Kasumi-1 (cell line): ENCODE data around the gene PI4KA.

Experiments used
- DNase-seq, 2 experiments: peaks; one replicate each; lab custom pipeline; 2025; lab: John Stamatoyannopoulos, UW

The PI4KA gene

DNA sequence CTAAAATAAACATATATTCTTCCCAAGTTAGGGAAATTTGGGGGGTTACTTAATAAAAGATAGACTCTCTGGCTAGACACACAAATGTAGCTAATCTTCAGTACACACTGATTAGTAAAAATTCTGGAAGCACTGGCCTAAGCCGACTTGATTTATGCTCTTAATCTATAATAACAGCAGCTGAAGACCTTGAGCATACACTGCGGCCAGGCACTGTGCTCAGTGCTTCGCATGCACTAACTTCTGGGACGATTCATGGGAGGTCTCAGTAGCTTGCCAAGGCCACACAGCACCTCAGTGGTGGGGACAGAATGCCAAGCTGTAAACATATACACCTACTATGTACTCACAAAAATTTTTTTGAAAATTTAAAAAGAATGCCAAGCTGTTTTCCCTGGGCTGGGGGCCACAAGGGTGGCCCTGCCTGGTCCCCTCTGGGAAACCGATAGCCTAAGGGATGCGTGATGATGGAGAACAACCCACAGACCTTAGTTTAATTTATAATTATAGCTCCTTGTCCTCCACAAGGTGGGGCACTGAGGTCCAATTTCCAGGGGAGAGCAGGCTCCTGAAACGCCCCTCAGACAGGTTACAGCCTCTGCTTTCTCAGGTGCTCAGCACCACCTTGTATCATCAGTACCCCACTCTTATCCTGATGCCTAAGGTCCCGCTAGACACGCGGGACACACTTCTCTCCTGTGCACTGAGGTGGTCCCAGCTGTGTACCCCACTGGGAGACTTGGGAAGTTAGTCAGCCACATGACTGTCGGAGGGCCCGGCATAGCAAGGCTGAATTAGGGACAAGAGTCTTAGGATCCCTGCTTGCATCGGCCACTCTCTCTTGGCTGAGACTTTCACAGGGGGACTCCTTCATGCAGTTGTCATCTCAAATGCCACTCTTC is 64.6 kb downstream of the PI4KA start:
- no peak for DNase-seq

DNA sequence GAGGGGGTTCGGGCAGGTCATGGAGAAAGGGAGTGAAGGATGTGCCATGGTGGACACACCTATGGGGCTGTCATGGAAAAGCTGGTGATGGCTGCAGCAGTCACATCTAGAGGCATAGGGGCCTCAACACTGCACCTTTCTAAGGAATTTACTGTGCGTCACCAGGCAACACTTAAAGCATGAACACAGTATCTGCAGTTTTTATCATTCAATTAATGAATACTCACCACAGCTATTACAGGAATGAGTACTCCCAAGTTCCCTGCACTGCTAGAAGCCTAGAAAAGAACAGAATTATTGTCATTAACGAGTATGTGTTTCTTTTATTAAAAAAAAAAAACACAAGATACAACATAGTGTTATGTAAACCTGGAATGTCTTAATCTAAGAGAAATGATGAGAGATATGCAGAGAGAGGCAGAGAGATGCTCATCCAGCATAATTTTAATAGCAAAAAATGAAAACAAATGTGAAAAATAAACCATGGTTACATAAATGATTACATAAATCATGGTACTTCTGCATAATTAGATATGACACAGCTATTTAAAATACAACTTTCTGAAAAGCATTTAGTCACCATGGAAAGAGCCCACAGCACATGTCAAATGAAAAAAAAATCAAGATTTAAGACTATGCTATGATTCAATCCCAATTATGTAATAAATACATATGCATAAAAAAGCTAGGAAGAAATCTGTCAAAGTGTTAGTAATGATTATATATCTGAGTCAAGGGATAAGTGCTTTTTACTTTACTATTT is 65.5 kb downstream of the PI4KA start:
- no peak for DNase-seq

DNA sequence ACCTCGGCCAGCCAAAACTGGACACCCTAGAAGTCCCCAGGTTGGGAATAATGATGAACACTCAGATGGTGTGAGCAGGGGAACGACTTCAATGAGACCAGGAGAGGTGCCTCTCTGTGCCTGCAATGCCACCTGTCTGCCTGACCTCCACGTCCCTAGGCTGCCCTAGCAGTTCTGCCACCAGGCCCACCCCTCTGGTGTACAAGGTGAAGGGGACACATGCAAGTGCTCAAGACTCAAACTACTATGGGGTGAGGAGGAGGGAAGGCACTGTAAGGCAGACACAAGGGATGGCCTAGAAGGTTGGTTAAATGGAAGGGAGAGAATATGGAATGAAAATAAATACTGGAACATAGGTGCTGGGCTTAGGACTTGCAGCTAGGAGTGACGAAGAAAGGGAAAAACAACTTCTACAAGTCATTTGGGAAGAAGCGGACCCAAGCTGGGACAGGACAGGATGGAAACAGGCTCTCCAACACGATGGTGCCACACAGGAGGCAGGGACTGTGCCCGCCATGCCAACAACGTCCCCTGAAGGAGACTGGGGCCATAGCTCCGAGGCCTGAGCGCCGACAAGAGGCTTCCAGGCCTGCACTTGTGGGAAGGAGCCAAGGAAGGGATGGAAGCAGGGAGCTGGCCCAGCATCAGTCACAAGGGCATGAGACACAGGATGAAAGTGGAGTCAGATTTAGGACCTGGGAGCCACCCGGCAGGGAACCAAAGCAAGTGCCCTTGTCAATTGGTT is 66.2 kb downstream of the PI4KA start:
- DNase-seq, result no peak

DNA sequence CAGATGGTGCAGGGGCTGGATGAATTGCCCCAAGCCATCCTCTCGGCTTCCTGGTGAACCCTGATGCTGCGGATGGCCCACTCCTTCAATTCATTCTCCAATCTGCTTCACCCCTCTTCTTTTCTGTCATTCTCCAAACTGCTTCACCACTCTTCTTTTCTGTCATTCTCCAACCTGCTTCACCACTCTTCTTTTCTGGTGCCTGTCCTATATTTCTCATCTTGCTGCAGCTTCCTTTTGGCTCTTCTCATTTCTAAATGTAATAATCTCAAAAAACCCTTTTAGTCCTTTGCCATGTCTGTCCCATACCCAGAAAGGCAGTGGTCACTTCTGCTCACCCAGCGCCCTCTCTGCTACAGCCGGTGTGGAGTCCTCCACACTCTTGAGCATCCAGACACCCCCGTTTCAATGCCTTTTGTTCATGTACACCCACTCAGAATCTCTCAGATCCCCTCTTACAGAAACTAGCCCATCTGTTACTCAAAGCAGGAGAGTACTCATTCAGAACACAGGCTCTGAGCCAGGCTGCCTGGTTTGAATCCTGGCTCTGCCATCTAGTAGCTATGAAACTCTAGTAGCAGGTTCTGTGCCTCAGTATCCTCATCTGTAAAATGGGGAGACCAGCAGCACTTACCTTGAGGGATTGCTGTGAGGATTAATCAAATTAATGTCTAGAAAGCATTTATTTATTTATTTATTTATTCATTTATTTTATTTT is 69.8 kb downstream of the PI4KA start:
- DNase-seq, result no peak

DNA sequence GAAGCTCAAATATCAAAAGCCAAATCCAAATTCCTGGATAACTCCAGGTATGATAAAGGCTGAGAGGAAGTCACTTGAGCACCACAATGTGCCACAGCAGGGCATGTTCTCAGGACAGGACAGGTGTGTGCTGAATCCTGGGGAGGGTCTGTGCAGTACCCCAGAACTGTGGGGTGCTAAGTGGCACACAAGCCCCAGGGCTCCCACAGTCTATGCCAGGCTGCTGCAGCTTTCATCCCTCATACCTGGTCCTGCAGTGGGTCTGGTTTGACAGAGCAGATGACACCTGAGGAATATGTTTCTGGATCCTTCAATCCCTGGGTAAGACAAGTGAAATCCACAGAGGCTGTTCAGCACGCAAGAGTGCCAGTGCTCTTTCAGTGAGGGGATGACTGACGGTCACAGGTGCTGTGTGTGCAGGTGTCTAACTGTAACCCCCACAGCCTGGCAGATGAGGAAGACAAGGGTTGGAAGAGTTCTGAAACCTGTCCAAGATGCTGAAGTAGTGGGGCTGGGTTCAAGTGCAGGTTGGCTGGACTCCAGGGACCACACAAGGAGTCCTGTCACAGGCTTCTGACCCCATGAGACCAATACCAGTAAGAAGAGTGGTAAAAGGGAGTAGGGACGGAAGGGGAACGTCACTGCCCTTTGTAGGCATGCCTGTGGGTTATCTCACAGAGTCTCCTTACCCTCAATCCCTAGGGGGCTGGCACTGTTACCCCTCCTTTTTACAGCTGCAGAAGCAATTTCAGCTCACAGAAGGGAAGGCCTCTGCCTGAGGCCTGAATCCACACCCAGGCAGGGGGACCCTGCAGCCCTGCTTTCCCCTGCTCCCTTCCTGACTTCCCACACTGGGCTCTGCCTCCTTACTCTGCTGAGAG is 70.6 kb downstream of the PI4KA start:
- no peak for DNase-seq

DNA sequence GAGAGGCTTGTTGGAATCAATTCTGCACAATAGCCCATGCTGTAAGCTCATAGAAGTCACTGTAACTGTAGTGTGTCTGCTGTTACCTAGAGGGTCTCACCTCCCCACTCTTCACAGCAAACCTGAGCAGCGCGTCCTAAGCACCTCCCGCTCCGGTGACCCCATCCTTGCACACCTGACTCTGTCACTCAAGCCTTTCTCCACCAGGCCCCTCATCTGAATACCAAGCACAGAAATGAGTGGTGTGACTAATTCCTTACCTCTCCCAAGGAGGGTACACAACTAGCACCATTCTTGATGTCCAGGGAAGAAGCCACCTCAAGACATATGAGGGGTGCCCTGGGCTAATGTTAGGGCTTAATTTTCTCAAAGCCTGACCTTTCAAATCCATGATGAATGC is 71.4 kb downstream of the PI4KA start:
- no peak for DNase-seq

DNA sequence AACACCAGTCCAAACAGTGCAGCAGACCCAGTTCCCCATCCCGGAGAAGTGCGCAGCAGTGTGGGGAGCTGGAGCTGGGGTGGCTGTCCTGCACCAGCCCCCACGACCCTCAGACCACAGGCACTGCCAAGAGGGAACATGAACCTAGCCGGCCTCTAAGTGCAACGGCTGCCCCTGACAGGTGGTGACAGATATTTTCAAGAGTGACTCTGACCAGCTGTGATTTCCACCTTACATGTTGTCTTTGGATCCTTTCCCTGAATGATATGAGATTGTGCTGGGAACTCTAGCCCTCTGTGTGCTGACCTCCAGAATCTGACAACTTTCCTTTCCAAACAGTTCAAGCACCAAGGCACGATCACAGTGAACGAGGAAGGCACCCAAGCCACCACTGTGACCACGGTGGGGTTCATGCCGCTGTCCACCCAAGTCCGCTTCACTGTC is 72.1 kb downstream of the PI4KA start:
- no peak for DNase-seq

DNA sequence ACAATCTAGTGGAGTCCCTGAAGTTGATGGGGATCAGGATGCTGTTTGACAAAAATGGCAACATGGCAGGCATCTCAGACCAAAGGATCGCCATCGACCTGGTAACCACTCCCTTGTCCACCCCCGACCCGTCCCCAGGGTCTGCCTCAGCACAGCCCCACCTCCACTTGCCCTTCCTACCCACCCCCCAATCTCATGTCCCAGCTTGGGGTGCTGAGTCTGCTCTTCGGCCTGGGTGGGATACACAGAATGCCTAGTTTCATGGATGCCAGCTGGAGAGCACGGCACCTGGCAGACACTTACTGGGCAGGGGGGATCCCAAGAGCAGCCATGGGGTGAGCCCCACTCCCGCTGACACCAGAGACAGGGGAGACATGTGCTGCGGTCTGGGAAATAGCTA is 72.6 kb downstream of the PI4KA start:
- DNase-seq, result no peak

DNA sequence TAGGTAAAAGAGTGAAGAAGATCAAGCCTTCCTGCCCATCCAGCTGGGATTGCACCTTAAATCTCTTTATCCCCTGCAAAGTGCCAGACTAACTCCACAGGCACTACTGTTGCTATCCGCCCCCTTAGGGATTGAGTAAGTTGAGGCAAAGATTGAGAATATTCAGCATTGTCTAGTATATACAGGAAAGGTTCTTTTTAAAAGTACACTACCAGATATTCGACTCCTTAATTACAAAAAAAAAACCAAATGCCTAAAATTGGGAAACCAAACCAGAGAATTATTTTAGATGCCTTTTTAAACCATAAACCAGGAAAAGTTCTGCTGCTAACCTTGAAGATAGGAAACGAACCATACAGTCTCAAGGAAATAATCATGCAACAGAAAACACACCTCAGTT is 73.2 kb downstream of the PI4KA start:
- no peak for DNase-seq

DNA sequence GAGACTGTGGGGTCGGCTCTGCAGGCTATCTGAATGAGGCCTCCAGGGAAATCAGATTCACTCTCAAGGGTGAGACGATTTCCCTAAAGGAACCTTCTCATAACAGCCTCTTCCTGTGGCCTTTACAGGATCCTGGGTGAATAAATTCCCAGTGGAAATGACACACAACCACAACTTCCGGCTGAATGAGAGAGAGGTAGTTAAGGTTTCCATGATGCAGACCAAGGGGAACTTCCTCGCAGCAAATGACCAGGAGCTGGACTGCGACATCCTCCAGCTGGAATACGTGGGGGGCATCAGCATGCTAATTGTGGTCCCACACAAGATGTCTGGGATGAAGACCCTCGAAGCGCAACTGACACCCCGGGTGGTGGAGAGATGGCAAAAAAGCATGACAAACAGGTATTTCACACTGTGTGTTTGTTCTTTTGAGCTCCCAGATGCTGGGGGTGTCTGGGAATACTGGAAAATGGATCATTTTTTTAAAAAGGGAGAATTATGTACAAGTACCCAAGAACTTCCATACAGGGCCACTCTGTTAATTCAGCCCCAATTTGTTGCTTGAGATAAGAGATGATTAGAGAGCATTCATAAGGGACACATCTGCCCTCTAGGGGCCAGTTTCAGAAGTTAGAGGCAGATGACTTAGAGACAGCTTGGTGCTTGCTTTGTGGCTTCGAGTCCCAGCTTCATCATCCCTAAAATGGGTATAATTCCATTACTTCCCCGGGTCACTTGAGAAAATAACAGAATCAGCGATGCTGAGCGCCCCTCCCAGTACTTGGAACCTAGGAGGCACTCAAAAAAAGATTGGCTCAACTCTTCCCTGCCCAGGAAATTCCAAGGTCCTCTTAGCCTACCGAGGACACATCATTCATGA is 74.5 kb downstream of the PI4KA start:
- peak; percentile 73 to 75 for DNase-seq

DNA sequence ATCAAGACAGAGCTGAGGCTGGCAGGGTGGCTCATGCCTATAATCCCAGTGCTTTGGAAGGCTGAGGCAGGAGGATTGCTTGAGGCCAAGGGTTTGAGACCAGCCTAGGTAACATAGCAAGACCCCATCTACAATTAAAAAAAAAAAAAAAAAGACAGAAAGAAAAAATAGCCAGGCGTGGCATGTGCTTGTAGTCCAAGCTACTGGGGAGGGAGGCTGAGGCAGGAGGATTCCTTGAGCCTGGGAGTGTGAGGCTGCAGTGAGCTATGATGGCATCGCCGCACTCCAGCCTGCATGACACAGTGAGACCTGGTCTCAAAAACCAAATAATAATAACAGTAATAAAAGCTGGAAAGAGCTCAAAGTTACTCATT is 75.3 kb downstream of the PI4KA start:
- DNase-seq, result no peak

DNA sequence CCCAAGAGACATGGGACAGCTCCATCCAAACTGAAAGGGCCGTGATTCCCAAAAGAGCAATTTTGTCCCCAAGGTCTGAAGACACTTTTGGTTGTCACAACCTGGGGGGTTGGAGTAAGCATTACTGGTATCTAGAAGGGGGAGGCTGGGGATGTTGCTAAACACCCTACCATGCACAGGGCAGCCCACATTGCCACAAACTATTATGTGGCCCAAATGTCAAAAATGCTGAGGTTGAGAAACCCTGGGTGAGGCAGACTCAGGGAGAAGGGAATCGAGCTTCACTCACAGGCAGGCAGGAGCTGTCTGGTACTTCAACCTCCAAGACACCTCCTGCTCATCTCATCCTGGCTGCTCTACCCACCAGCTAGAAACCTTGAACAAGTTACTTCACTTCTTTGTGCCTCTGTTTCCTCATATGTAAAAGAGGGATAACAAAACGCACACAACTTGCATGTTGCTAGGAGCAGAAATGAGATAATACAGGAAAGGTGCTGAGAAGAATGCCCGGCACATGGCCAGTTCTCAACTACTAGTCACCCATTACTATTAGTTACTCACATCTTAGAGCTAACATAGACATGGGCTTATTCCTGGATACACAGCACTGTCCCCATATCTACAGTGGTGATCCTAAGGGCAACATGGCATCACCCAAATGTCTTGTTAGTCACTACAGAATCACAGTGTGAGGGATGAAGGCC is 75.9 kb downstream of the PI4KA start:
- no peak for DNase-seq

DNA sequence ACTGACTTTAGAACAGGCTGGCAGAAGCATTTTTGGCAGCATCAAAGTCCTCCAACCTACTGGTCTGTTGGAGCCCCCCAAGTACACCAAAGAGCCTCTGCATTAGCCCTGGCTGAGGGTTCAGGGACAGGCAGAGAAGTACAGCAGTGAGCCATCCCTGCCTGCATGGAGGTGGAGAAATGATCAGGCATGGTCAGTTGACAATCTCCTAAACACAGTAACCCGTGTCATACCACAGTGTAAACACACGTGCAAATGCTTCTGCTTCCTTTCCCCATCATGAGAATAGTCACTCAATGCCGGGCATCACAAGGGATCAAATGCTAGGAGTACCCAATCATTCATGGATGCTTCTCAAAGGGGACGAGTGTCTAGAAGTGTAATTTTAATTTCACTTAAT is 76.5 kb downstream of the PI4KA start:
- DNase-seq, result no peak

DNA sequence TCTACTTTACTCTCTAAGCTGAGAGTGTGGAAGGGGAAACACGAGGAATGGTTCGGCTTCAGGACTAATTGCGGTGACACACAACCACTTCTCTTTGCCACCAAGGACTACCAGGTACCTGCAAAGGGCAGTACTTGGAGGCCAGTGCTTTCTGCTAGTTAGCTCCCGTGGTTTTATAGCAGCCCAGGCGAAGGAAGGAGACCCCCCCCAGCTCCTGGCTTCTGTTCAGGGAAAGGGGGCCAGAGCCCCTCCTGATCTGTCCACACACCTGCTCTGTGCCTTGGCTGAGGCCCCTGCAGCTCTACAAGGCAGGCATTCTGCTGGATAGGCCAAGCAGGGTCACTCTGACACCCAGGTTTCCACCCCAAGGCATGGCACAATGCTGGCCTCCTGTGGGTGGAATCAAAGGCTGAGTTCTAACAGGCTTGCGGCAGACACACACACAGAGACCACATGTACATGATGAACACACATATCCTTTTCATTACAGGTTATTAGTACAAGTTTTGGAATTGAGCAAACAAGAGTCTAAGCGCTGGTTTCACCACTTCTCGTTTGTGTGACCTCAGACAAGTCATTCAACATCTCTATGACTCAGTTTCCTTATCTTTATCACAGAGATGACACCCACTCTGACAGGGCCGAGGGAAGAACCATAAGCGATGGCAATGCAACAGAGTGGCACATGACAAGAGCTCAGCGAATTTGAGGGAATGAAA is 77.2 kb downstream of the PI4KA start:
- DNase-seq, result no peak

DNA sequence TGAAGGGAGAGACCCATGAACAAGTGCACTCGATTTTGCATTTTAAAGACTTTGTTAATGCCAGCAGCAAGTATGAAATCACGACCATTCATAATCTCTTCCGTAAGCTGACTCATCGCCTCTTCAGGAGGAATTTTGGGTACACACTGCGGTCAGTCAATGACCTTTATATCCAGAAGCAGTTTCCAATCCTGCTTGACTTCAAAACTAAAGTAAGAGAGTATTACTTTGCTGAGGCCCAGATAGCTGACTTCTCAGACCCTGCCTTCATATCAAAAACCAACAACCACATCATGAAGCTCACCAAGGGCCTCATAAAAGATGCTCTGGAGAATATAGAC is 78.8 kb downstream of the PI4KA start:
- no peak for DNase-seq

DNA sequence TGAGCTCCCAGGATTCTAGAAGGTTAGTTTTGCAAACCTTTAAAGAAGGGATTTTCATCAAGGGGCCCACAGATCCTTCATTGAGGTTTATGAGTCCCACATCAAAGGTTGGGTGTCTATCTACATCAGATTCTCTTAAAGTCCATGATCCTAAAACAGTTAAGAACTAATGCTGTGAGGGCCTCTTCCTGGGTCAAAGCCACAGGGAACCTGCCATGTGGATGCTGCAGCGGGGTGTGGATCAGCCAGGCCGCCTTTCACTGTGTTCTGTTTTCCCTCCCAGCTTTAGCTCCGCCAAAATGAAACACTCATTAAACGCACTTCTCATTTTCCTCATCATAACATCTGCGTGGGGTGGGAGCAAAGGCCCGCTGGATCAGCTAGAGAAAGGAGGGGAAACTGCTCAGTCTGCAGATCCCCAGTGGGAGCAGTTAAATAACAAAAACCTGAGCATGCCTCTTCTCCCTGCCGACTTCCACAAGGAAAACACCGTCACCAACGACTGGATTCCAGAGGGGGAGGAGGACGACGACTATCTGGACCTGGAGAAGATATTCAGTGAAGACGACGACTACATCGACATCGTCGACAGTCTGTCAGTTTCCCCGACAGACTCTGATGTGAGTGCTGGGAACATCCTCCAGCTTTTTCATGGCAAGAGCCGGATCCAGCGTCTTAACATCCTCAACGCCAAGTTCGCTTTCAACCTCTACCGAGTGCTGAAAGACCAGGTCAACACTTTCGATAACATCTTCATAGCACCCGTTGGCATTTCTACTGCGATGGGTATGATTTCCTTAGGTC is 79.4 kb downstream of the PI4KA start:
- no peak for DNase-seq

DNA sequence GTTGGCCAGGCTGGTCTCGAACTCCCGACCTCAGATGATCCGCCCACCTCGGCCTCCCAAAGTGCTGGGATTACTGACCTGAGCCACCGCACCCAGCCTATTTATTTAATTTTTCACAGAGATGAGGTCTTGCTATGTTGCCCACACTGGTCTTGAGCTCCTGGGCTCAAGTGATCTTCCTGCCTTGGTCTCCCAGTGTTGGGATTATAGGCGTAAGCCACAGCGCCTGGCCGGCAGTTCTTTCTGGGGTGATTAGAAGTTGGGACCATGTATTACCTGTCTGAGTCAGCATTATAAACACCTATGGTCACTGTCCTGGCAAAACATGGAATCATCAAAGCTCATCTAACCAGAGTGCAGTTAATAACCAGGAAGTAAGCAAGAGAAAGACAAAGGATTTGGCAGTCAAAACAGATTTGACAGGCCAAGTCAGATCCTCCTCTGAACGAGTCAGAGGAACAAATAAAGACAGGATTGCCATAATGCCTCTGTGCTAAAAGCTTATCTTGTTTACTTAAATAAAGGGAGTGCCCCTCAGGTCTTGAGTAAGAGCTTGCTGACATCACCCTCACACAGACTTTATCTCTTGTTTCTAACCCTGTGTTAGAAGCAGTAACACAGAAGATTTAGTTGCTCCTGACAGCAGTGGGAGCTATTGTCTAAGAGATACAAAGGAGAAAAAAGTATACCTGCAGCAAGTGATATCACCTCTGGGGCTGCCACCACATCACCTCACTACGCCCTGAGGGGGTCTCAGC is 81.0 kb downstream of the PI4KA start:
- no peak for DNase-seq
